ENCODE results near the gene SASH1. TPM values are rescaled to one million over a fixed set of nuclear protein-coding genes. Genes with fewer than 3 reads are reported as not detected.

SASH1 gene
- total and polyA plus RNA-seq, 7 experiments from 2014 or later = 0.24 to 7.8 (median 1.4) TPM; not detected in 2

- Mint-ChIP-seq H3K4me1 (no peaks in the 10 kb centered on the region), H3K4me3 (no peak overlapping the region), H3K27me3 (peaks cover 11 to 23% (median 18%) of the 10 kb centered on the region in 5 donors), H3K9me3 (peaks cover 0 to 2% (median 0%) of the 10 kb centered on the region in 11 donors), H3K36me3 (no peaks in the 10 kb centered on the region), H3K27ac (no peak overlapping the region)
- POLR2A ChIA-PET = no interaction called here
- Histone ChIP-seq H3K9me3 (ENCODE audit: control insufficient read depth in 2 of 3, low read length in 3 of 3) (no peaks in the 10 kb centered on the region), H3K27ac (ENCODE audit: low read depth, low read length) (no peak overlapping the region), H3K4me3 (ENCODE audit: low read length) (no peak overlapping the region), H3K4me1 (ENCODE audit: control insufficient read depth in 2 of 2, insufficient read depth in 2 of 2, low read length in 2 of 2) (no peaks in the 10 kb centered on the region), H3K36me3 (ENCODE audit: control insufficient read depth in 2 of 3, insufficient read depth in 3 of 3, low read length in 3 of 3) (no peaks in the 10 kb centered on the region), H3K27me3 (ENCODE audit: control insufficient read depth in 2 of 2, insufficient read depth in 2 of 2, low read length in 2 of 2) (no peaks in the 10 kb centered on the region)
- CTCF ChIA-PET = no interaction called here
- DNase-seq (no peak), ATAC-seq (no peak)
- intact Hi-C loops (cut with micrococcal nuclease) = no loop called here
Measured at GRCh38 chr6:148435386-148435785, 92.7 kb downstream of the SASH1 start.

GRCh38 chr6:148436466-148436865 lies 93.8 kb downstream of the SASH1 start:
- Histone ChIP-seq H3K36me3 (ENCODE audit: control insufficient read depth in 2 of 3, insufficient read depth in 3 of 3, low read length in 3 of 3) (no peaks in the 10 kb centered on the region), H3K4me1 (ENCODE audit: control insufficient read depth in 2 of 2, insufficient read depth in 2 of 2, low read length in 2 of 2) (no peaks in the 10 kb centered on the region), H3K9me3 (ENCODE audit: control insufficient read depth in 2 of 3, low read length in 3 of 3) (no peaks in the 10 kb centered on the region), H3K4me3 (ENCODE audit: low read length) (no peak overlapping the region), H3K27me3 (ENCODE audit: control insufficient read depth in 2 of 2, insufficient read depth in 2 of 2, low read length in 2 of 2) (no peaks in the 10 kb centered on the region), H3K27ac (ENCODE audit: low read depth, low read length) (no peak overlapping the region)
- no peak overlapping the region for H3K27ac Mint-ChIP-seq
- ChIA-PET CTCF (no interaction called here), POLR2A (no interaction called here)
- DNase-seq (no peak), ATAC-seq (no peak)
- H3K4me1 Mint-ChIP-seq = no peaks in the 10 kb centered on the region
- no peaks in the 10 kb centered on the region for H3K36me3 Mint-ChIP-seq
- peaks cover 0 to 1% (median 0%) of the 10 kb centered on the region in 11 donors for H3K9me3 Mint-ChIP-seq
- intact Hi-C loops (cut with micrococcal nuclease) = no loop called here
- peaks cover 14 to 32% (median 18%) of the 10 kb centered on the region in 5 donors for H3K27me3 Mint-ChIP-seq
- H3K4me3 Mint-ChIP-seq = no peak overlapping the region

GRCh38 chr6:148438632-148439031 lies 96.0 kb downstream of the SASH1 start:
- Mint-ChIP-seq H3K27ac (no peak overlapping the region), H3K4me1 (peaks cover 0 to 4% (median 0%) of the 10 kb centered on the region in 7 donors), H3K4me3 (no peak overlapping the region), H3K9me3 (peaks cover 0 to 1% (median 0%) of the 10 kb centered on the region in 11 donors), H3K36me3 (no peaks in the 10 kb centered on the region), H3K27me3 (peaks cover 13 to 35% (median 16%) of the 10 kb centered on the region in 5 donors)
- Histone ChIP-seq H3K27me3 (ENCODE audit: control insufficient read depth in 2 of 2, insufficient read depth in 2 of 2, low read length in 2 of 2) (no peaks in the 10 kb centered on the region), H3K27ac (ENCODE audit: low read depth, low read length) (no peak overlapping the region), H3K4me3 (ENCODE audit: low read length) (no peak overlapping the region), H3K9me3 (ENCODE audit: control insufficient read depth in 2 of 3, low read length in 3 of 3) (no peaks in the 10 kb centered on the region), H3K36me3 (ENCODE audit: control insufficient read depth in 2 of 3, insufficient read depth in 3 of 3, low read length in 3 of 3) (no peaks in the 10 kb centered on the region), H3K4me1 (ENCODE audit: control insufficient read depth in 2 of 2, insufficient read depth in 2 of 2, low read length in 2 of 2) (no peaks in the 10 kb centered on the region)
- CTCF ChIA-PET = no interaction called here
- intact Hi-C loops (cut with micrococcal nuclease) = no loop called here
- POLR2A ChIA-PET = no interaction called here
- DNase-seq = no peak
- no peak for ATAC-seq

GRCh38 chr6:148440016-148440415 lies 97.4 kb downstream of the SASH1 start:
- DNase-seq (no peak), ATAC-seq (no peak)
- Mint-ChIP-seq H3K27me3 (peaks cover 9 to 32% (median 11%) of the 10 kb centered on the region in 5 donors), H3K27ac (no peak overlapping the region), H3K4me3 (no peak overlapping the region), H3K36me3 (no peaks in the 10 kb centered on the region), H3K9me3 (peaks cover 0 to 1% (median 0%) of the 10 kb centered on the region in 11 donors), H3K4me1 (peaks cover 0 to 4% (median 0%) of the 10 kb centered on the region in 7 donors)
- no peaks in the 10 kb centered on the region for H3K27me3 ChIP-seq (ENCODE audit: control insufficient read depth in 2 of 2, insufficient read depth in 2 of 2, low read length in 2 of 2)
- H3K4me3 ChIP-seq (ENCODE audit: low read length) = no peak overlapping the region
- POLR2A ChIA-PET = no interaction called here
- no peaks in the 10 kb centered on the region for H3K9me3 ChIP-seq (ENCODE audit: control insufficient read depth in 2 of 3, low read length in 3 of 3)
- H3K4me1 ChIP-seq (ENCODE audit: control insufficient read depth in 2 of 2, insufficient read depth in 2 of 2, low read length in 2 of 2) = no peaks in the 10 kb centered on the region
- intact Hi-C loops (cut with micrococcal nuclease) = no loop called here
- H3K36me3 ChIP-seq (ENCODE audit: control insufficient read depth in 2 of 3, insufficient read depth in 3 of 3, low read length in 3 of 3) = no peaks in the 10 kb centered on the region
- CTCF ChIA-PET = no interaction called here
- H3K27ac ChIP-seq (ENCODE audit: low read depth, low read length) = no peak overlapping the region

GRCh38 chr6:148440877-148441453 lies 98.3 kb downstream of the SASH1 start:
- Histone ChIP-seq H3K27ac (ENCODE audit: low read depth, low read length) (no peak overlapping the region), H3K9me3 (ENCODE audit: control insufficient read depth in 2 of 3, low read length in 3 of 3) (no peaks in the 10 kb centered on the region), H3K27me3 (ENCODE audit: control insufficient read depth in 2 of 2, insufficient read depth in 2 of 2, low read length in 2 of 2) (no peaks in the 10 kb centered on the region), H3K4me1 (ENCODE audit: control insufficient read depth in 2 of 2, insufficient read depth in 2 of 2, low read length in 2 of 2) (no peaks in the 10 kb centered on the region), H3K36me3 (ENCODE audit: control insufficient read depth in 2 of 3, insufficient read depth in 3 of 3, low read length in 3 of 3) (no peaks in the 10 kb centered on the region), H3K4me3 (ENCODE audit: low read length) (no peak overlapping the region)
- H3K27me3 Mint-ChIP-seq = peaks cover 10 to 32% (median 20%) of the 10 kb centered on the region in 5 donors
- H3K4me1 Mint-ChIP-seq = peaks cover 0 to 4% (median 0%) of the 10 kb centered on the region in 7 donors
- no peaks in the 10 kb centered on the region for H3K36me3 Mint-ChIP-seq
- H3K27ac Mint-ChIP-seq = no peak overlapping the region
- intact Hi-C loops (cut with micrococcal nuclease) = no loop called here
- ATAC-seq (no peak), DNase-seq (no peak)
- ChIA-PET CTCF (no interaction called here), POLR2A (no interaction called here)
- no peak overlapping the region for H3K4me3 Mint-ChIP-seq
- peaks cover 0 to 1% (median 0%) of the 10 kb centered on the region in 11 donors for H3K9me3 Mint-ChIP-seq

GRCh38 chr6:148441454-148441911 lies 98.8 kb downstream of the SASH1 start:
- H3K36me3 Mint-ChIP-seq = no peaks in the 10 kb centered on the region
- Histone ChIP-seq H3K4me1 (ENCODE audit: control insufficient read depth in 2 of 2, insufficient read depth in 2 of 2, low read length in 2 of 2) (no peaks in the 10 kb centered on the region), H3K9me3 (ENCODE audit: control insufficient read depth in 2 of 3, low read length in 3 of 3) (no peaks in the 10 kb centered on the region), H3K27me3 (ENCODE audit: control insufficient read depth in 2 of 2, insufficient read depth in 2 of 2, low read length in 2 of 2) (no peaks in the 10 kb centered on the region), H3K27ac (ENCODE audit: low read depth, low read length) (no peak overlapping the region), H3K4me3 (ENCODE audit: low read length) (no peak overlapping the region), H3K36me3 (ENCODE audit: control insufficient read depth in 2 of 3, insufficient read depth in 3 of 3, low read length in 3 of 3) (no peaks in the 10 kb centered on the region)
- H3K27ac Mint-ChIP-seq = no peak overlapping the region
- ChIA-PET CTCF (no interaction called here), POLR2A (no interaction called here)
- H3K4me3 Mint-ChIP-seq = no peak overlapping the region
- H3K9me3 Mint-ChIP-seq = peaks cover 0 to 1% (median 0%) of the 10 kb centered on the region in 11 donors
- ATAC-seq (no peak), DNase-seq (no peak)
- intact Hi-C loops (cut with micrococcal nuclease) = no loop called here
- peaks cover 0 to 4% (median 0%) of the 10 kb centered on the region in 7 donors for H3K4me1 Mint-ChIP-seq
- H3K27me3 Mint-ChIP-seq = peaks cover 10 to 32% (median 20%) of the 10 kb centered on the region in 5 donors
